ENCODE results near the gene ZBTB42. TPM values are rescaled to one million over a fixed set of nuclear protein-coding genes. Genes with fewer than 3 reads are reported as not detected.

ZBTB42 gene
- total RNA-seq, 2 donors from 2014 or later, result 28.4 to 40.9 TPM

- no peaks in the 10 kb centered on the region for H3K36me3 ChIP-seq
- DNase-seq (ENCODE audit: low spot score), result no peak
- 88% methylated on average over 1 of the region's 1 CpG for WGBS
- no peak overlapping the region for H3K27ac ChIP-seq
- peaks cover 6% of the 10 kb centered on the region for H3K4me1 ChIP-seq (replicated peaks)
- intact Hi-C loops (cut with DNase I), result no loop called here
- TF ChIP-seq CTCF (IDR thresholded peaks at IDR 0.05) (no peak), POLR2A (IDR thresholded peaks at IDR 0.05) (no peak), POLR2AphosphoS5 (IDR thresholded peaks at IDR 0.05) (no peak)
- H3K4me3 ChIP-seq, result no peak overlapping the region
- H3K9me3 ChIP-seq, result no peaks in the 10 kb centered on the region
- no peaks in the 10 kb centered on the region for H3K27me3 ChIP-seq (replicated peaks; ENCODE audit: insufficient read depth)
Observed at GRCh38 chr14:104841730-104842129, 40.8 kb downstream of the ZBTB42 start.

DNA sequence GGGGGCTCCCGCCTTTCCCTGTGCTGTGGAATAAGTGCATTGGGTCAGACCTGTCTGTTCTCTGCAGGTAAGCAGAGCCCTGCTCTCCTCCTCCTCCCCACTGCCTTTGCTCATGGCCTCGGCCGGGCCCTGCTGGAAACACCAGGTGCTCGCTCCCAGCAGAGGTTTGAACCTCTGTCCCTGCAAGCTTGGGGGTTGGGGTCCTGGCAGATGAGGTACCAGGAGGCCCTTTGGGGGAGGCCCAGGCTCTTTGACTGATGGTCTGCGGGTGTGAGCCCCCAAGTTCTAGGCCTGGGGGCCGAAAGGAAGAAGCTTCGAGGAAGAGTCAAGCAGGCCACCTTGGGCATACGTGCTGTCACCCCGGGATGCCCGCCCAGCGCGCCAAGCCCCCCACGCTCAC is 42.1 kb downstream of the ZBTB42 start:
- intact Hi-C loops (cut with DNase I), result no loop called here
- Histone ChIP-seq H3K9me3 (no peaks in the 10 kb centered on the region), H3K36me3 (no peaks in the 10 kb centered on the region), H3K4me3 (no peak overlapping the region), H3K27ac (no peak overlapping the region), H3K27me3 (replicated peaks; ENCODE audit: insufficient read depth) (no peaks in the 10 kb centered on the region), H3K4me1 (replicated peaks) (peaks cover 6% of the 10 kb centered on the region)
- no peak for DNase-seq (ENCODE audit: low spot score)
- WGBS, result 78% methylated on average over 7 of the region's 13 CpGs
- no peak for TF ChIP-seq CTCF (IDR thresholded peaks at IDR 0.05)
- no peak for TF ChIP-seq POLR2A (IDR thresholded peaks at IDR 0.05)
- no peak for TF ChIP-seq POLR2AphosphoS5 (IDR thresholded peaks at IDR 0.05)

DNA sequence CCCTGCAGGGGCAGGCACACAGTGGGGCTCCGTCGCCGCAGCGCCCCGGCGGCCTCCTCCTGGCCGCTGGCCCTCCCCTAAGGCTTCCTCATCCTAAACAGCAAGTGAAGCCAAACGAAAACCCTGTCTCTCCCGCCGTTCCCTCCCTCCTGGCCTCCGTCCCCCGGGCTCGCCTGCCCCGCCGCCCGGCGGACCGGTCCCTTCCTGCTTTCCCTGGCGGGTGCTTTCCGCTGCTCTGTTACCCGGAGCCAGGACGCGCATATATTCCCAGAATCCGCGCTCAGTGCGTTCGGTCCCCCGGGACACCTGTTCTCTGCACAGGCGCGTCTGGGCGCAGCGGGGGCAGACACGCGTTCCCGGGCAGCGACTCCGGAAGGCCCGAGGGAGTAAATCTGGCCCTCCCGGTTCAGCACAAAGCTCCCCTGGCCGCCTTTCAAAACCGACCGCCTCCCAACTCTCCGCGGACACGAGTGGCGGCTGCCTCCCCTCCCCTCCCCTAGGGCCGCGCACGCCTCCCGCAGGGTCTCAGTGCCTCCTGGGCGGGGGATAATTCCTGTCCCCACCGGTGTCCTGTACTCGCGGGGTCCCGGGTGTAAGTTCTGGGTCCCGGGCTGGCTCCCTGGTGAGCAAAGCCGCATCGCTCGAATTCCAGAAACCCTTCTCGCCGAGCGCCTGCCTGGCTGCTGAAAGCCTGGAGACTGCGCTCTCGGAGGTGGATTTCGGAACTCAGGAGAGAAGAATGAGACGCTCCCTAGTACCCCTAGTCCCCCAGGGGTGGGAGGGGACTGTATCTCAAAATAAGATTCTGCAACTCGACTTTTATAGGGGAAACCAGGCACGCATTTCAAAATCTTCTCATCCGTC is 42.8 kb downstream of the ZBTB42 start:
- peak overlapping the region; percentile 22 to 31 for H3K4me3 ChIP-seq
- no peak for DNase-seq (ENCODE audit: low spot score)
- intact Hi-C loops (cut with DNase I), result no loop called here
- no peaks in the 10 kb centered on the region for H3K36me3 ChIP-seq
- no peaks in the 10 kb centered on the region for H3K27me3 ChIP-seq (replicated peaks; ENCODE audit: insufficient read depth)
- WGBS, result under 1% methylated on average over 68 of the region's 69 CpGs
- no peak overlapping the region for H3K27ac ChIP-seq
- TF ChIP-seq POLR2A (IDR thresholded peaks at IDR 0.05) (no peak), CTCF (IDR thresholded peaks at IDR 0.05) (no peak), POLR2AphosphoS5 (IDR thresholded peaks at IDR 0.05) (no peak)
- peaks cover 6% of the 10 kb centered on the region for H3K4me1 ChIP-seq (replicated peaks)
- H3K9me3 ChIP-seq, result no peaks in the 10 kb centered on the region

GRCh38 chr14:104844306-104845032 is 43.6 kb downstream of the ZBTB42 start:
- Histone ChIP-seq H3K4me1 (replicated peaks) (peaks cover 6% of the 10 kb centered on the region), H3K9me3 (no peaks in the 10 kb centered on the region), H3K36me3 (no peaks in the 10 kb centered on the region), H3K27ac (no peak overlapping the region), H3K27me3 (replicated peaks; ENCODE audit: insufficient read depth) (no peaks in the 10 kb centered on the region), H3K4me3 (peak overlapping the region; percentile 22 to 31)
- intact Hi-C loops (cut with DNase I), result no loop called here
- WGBS, result 15% methylated on average over 27 of the region's 27 CpGs
- TF ChIP-seq CTCF (IDR thresholded peaks at IDR 0.05), result no peak
- TF ChIP-seq POLR2AphosphoS5 (IDR thresholded peaks at IDR 0.05), result no peak
- TF ChIP-seq POLR2A (IDR thresholded peaks at IDR 0.05), result no peak
- DNase-seq (ENCODE audit: low spot score), result no peak

All from prostate gland (tissue), 2 donors.